Measurements from ENCODE around the gene ST7L.

DNA sequence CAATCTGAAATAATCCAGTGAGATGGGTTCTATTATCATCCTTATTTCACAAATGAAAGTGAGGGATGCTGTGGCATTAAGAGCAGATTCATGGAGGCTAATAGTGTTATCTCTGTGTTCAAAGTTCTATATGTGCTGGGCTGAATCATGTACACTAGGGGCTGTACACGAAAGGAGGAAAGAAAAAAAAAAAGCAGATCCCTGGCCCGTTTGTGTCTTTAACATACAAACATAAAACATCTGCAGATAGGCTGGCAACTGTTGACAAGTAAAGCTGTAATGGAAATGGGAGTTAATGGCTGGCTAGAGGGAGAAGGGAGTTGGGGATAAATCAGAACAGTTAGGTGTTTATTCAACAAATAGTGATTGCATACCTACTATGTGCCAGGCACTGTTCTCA lies 107.0 kb downstream of the ST7L start:
- no peak for TF ChIP-seq NFE2 (IDR thresholded peaks at IDR 0.05; ENCODE audit: low read depth)
- no peak for TF ChIP-seq POLR2A (conservative IDR thresholded peaks at IDR 0.05)
- no peak for TF ChIP-seq RAD21 (CRISPR knock-in tag; conservative IDR thresholded peaks at IDR 0.05 in 1 of 2, IDR thresholded peaks at IDR 0.05 in 1 of 2)
- TF ChIP-seq GATA2 (CRISPR knock-in tag; IDR thresholded peaks at IDR 0.05): no peak
- no peak for TF ChIP-seq SAP30 (IDR thresholded peaks at IDR 0.05; ENCODE audit: borderline replicate concordance, insufficient read depth, low read depth, low read length, poor library complexity, severe bottlenecking)
- TF ChIP-seq, protein P1, sequence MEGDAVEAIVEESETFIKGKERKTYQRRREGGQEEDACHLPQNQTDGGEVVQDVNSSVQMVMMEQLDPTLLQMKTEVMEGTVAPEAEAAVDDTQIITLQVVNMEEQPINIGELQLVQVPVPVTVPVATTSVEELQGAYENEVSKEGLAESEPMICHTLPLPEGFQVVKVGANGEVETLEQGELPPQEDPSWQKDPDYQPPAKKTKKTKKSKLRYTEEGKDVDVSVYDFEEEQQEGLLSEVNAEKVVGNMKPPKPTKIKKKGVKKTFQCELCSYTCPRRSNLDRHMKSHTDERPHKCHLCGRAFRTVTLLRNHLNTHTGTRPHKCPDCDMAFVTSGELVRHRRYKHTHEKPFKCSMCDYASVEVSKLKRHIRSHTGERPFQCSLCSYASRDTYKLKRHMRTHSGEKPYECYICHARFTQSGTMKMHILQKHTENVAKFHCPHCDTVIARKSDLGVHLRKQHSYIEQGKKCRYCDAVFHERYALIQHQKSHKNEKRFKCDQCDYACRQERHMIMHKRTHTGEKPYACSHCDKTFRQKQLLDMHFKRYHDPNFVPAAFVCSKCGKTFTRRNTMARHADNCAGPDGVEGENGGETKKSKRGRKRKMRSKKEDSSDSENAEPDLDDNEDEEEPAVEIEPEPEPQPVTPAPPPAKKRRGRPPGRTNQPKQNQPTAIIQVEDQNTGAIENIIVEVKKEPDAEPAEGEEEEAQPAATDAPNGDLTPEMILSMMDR (IDR thresholded peaks at IDR 0.05 in 2 of 3, conservative IDR thresholded peaks at IDR 0.05 in 1 of 3; ENCODE audit: insufficient read depth in 2 of 3, low read depth in 1 of 3, low read length in 3 of 3): no peak
- no peak for TF ChIP-seq FOXJ3 (CRISPR knock-in tag; IDR thresholded peaks at IDR 0.05)
- no peak for TF ChIP-seq POLR2AphosphoS5 (IDR thresholded peaks at IDR 0.05; ENCODE audit: control insufficient read depth, insufficient read depth, low read depth, low read length)
- TF ChIP-seq, protein P2, sequence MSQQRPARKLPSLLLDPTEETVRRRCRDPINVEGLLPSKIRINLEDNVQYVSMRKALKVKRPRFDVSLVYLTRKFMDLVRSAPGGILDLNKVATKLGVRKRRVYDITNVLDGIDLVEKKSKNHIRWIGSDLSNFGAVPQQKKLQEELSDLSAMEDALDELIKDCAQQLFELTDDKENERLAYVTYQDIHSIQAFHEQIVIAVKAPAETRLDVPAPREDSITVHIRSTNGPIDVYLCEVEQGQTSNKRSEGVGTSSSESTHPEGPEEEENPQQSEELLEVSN (IDR thresholded peaks at IDR 0.05; ENCODE audit: borderline replicate concordance in 1 of 2, extremely low read depth in 1 of 2, insufficient read depth in 1 of 2, insufficient read length in 1 of 2, low read depth in 1 of 2, low read length in 1 of 2, poor library complexity in 1 of 2, severe bottlenecking in 1 of 2): no peak
- TF ChIP-seq, protein P3, sequence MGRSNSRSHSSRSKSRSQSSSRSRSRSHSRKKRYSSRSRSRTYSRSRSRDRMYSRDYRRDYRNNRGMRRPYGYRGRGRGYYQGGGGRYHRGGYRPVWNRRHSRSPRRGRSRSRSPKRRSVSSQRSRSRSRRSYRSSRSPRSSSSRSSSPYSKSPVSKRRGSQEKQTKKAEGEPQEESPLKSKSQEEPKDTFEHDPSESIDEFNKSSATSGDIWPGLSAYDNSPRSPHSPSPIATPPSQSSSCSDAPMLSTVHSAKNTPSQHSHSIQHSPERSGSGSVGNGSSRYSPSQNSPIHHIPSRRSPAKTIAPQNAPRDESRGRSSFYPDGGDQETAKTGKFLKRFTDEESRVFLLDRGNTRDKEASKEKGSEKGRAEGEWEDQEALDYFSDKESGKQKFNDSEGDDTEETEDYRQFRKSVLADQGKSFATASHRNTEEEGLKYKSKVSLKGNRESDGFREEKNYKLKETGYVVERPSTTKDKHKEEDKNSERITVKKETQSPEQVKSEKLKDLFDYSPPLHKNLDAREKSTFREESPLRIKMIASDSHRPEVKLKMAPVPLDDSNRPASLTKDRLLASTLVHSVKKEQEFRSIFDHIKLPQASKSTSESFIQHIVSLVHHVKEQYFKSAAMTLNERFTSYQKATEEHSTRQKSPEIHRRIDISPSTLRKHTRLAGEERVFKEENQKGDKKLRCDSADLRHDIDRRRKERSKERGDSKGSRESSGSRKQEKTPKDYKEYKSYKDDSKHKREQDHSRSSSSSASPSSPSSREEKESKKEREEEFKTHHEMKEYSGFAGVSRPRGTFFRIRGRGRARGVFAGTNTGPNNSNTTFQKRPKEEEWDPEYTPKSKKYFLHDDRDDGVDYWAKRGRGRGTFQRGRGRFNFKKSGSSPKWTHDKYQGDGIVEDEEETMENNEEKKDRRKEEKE (IDR thresholded peaks at IDR 0.05; ENCODE audit: borderline replicate concordance in 1 of 2, control insufficient read depth in 1 of 2, low read depth in 2 of 2, low read length in 1 of 2): no peak
- no peak for TF ChIP-seq FOXP1 (CRISPR knock-in tag; IDR thresholded peaks at IDR 0.05)
- TF ChIP-seq, protein P4, sequence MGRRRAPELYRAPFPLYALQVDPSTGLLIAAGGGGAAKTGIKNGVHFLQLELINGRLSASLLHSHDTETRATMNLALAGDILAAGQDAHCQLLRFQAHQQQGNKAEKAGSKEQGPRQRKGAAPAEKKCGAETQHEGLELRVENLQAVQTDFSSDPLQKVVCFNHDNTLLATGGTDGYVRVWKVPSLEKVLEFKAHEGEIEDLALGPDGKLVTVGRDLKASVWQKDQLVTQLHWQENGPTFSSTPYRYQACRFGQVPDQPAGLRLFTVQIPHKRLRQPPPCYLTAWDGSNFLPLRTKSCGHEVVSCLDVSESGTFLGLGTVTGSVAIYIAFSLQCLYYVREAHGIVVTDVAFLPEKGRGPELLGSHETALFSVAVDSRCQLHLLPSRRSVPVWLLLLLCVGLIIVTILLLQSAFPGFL (CRISPR knock-in tag; IDR thresholded peaks at IDR 0.05): no peak

All from K562 (cell line).